Stimulated activated CD8-positive, alpha-beta memory T cell treated with anti-CD3 and anti-CD28 coated beads, Interleukin-4, amount 100 ng/mL, for 1 hour (primary cell): ENCODE measurements around the gene CLINT1.

Source experiments
- DNase-seq, 2 donors: peaks; one replicate each; pipeline ENCODE4 v3.0.0-alpha.2; 2020; ENCODE audit warnings: low read depth in 2 of 2, low spot score in 1 of 2

Gene CLINT1

DNA sequence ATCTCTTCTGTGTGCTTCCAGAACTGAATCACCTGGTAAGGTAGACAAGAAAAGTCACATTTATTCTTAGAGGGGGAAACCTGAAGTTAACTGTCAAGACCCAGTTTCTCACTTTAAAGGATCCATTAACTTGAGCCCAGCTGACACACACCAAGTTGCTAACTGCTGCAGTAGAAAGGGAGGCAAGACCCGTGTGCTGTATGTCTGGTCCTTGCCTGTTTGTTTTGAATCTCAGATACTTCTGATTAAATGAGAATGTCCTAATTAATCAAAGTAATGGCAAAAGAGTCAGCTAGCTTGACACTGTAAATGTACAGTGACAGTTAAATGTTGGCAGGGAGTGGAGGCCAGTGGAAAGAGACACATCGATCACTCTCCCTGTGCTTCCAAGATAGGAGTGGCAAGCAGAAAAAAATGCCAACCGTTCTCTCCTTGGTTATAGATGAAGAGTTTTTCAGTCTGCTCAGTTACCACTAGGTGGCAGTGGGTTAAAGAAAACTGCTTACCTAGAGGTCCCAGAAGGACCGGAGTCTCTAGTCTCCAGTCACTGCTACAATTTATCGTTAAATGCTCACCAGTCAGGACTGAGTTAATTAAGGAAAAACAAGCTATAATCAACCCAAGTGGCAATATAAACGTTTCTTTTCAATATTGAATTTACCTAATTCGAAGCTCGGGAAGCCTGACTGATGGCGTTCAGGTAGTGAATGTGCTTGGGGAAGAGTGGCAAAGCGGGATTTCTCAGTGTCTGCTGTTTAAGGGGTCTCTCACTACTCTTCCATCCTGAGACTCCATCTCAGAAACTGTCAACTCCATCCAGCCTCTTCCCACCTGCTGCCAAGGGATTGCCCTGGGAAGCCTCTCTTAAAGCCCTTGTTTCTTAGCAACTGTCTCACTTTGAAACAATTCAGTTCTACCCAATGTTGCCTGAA, 97.0 kb downstream of the CLINT1 start:
- DNase-seq, result no peak

DNA sequence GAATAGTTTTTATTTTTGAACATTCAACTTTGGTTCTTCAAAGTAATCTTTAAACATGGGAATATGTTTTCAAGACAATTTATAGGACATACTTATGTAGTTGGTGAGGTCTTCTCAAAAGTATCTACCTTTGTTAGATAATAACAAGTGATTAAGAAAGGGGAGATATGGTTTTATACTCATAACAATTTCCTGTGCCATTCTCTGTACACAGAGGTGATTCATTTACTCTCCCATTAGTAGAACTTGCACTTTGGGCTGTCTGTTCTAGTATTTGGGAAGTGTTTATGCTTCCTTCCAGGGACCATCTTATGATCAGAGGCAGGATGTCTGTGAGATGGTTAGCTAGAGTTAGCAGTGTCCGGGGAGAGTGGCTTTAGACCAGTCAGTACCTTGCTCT, 100.2 kb downstream of the CLINT1 start:
- DNase-seq, result no peak

DNA sequence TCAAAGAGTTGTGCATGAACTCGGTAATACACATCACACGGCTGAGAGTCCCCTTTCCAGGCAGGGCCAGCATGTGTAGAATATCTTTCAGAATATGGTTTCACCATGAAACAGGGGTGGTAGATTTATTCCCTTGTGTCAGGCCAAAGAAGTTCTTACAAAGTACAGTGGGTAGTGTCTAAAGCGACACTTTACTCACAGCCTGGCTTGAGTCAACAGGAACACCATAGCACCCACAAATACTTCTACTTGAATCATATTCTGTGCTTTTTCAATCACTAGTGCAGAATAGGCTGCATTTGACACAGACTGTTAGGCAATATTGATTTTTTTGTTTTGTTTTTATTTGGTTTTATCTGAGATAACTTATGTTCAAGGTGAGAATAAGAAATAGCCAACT, 102.8 kb downstream of the CLINT1 start:
- no peak for DNase-seq

DNA sequence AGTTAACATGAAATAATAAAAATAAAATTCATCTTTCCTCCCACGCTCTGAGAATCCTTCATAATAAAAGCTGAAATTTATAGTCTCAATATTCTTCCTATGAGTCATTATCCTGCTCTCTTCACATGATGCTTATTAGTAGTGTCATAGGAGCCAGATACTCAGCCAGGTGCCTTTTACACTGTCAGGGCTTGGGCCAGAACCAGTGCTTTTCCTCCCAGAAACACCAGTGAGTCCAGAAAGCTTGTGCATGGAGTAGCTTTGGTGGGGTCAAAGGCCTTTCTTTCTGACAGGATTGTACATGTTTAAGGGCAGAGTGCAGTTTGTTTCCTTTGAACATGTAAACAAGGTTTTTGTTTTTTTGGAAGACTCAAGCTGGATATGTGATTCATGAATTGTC, 108.6 kb downstream of the CLINT1 start:
- no peak for DNase-seq

DNA sequence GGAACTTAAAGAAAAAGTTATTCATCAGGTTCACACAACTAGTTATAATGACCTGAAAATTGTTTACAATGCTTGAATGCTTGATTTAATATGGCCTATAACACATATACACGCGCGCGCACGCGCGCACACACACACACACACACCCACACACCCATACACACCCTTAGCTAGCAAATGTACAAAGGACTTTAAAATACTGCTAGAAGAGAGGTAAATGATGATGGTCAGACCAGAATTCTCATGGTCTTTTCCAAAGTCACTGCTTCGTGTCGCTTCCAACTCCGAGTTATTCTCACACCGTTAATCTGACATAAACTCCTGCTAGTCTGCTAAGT, 109.5 kb downstream of the CLINT1 start:
- no peak for DNase-seq

DNA sequence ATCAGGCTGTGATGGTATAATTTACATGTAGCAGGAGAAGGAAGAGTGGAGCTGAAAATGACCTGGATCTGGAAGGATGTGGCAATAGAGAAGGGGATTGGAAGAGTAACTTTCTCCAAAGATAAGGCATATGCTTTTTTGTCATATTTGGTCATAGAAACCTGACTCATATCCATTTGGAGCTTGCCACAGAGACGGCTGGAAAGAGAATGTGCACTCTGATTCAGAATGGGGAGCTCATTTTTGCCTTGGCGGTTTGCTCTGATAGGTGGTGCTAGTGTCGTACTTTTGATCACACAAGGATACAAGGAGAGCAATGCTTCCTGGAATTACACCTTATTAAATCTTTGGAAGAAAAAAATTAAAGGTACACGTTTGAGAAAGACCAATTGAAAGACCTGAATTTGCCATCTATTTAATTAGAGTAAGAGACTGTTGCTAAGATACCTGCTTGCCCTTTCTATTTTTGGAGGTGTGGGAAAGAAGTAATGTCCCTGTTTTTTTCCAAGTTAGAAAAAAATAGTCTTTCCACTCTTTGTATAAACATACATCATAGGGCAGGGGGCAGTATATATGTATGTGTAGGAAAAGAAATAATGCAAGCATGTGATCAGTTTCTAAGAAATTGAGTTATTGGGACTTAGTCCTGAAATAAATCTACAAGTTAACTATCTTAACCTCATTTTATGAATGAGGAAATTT, 110.0 kb downstream of the CLINT1 start:
- DNase-seq, result no peak

DNA sequence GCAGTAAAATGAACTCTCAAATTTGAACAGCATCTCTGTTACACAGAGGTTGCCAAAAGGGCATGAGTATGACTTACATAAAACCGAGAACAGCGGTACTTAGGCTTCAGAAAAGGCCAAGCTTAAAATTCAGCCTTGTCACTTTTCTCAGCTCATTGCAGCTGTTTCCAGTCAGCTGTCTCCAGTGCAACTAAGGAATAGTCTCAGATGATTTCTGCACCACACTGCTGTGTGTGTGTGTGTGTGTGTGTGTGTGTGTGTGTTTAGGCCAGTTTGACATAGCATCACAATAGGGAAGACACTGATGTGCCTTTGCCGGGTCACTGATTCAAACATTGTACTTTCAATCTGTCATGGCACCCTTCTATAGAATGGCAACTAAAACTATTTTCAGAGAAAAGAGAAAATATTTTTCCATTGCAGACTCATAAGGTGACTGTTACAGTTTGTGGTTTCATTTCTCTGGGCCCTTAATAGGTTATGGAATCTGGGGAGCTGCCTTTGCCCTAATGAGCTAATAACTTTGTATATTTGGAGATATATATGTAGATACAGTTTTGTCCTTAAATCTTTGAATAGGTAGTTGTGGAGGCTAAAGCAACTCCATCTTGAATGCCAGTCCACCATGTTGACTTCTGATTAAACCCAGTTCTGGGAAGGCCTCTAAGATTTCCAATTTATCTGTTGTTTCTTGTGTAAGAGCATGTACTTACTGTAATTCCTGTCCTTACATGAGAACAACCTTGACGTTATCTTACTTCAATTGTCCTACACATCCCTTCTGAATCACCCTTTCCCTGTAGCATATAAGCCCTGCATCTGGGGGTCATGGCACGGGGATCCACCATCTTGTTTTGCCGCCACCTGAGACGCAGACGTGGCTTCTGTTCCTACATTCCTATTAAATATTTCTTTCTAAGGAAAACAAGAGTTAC, 110.9 kb downstream of the CLINT1 start:
- no peak for DNase-seq

DNA sequence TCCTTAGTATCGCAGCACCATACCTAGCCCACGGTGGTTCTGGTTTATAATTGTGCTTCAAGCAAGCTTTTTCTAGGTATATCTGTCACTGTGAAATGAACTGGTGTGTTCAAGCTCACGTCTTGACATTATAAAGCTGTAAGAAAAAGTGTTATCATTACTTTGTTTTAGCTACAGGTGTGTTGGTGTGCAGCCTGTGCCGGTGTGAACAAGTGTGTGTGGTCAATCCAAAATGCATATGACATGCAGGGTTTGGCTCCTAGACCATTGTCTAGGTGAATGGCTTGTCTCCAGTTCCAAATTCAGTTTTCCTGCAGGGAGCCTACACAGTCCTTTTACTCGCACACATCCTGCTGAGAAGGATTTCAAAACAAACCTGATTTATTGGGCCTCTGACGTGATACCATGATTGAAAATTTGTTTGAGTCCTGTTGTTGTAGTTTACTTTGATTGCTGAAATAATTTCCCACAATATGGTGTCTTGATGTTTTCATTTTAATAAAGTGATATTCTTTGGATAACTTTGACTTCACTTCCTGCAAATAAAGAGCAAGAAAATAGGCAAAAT, 111.7 kb downstream of the CLINT1 start:
- no peak for DNase-seq

DNA sequence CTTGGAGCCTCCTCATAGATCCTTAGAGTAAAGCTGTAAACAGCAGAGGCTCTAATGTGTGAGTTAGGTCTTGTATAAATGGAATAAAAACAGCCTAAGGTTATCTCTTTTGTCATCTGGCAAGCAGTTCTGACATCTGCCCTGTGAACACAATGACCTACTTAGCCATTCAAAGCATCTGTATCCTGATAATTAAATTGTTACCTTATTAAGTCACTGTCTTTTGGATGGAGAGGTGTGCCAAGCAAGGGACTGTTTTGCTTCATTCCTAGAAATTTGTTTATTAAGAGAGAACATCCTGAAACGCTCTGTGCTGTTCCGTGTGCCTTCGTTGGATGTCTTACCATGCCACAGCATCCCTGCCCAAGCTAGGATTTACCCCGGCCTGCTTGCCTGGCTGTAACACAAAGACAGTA, 113.9 kb downstream of the CLINT1 start:
- DNase-seq, result no peak

DNA sequence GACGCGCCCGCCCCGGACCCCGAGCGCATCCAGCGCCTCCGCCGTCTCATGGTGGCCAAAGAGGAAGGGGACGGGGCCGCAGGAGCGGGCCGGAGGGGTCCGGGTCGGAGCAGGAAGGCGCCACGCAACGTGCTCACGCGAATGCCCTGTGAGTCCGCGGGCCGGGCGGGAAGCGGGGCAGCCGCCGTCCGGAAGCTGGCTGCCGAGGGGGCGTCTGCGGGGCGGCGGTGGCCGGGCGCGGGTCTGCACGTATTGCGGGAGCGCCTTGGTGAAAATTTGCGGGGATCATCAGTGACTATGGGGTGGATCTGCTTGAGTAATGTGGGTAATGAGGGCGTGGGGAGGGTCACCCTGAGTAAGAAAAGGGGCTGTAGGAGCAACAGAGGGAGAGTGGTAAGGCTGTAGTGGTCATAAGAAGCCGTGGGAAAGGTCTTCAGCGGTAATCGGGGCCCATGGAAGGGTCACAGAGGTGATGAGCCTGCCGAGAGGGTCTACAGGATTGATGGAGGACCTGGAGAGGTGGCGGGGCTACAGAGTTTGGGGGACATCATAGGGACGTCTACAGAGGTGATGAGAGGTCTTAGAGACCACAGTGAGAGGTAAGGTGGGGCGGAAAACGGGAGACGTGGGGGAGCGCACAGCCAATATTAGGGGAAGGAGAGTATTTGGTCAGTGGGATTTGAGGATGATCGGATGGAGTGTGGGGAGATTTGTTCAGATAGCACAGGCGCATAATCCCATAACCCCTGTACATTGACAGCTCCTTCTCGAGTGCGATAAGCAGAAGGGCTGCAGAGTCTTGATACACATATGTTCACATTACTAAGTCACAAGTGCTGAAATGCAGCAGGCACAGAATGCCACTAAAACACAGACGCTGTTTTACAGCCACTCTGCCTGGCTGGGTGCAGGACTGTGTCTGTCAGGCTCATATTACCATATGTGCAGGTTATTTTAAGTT, 114.6 kb downstream of the CLINT1 start:
- no peak for DNase-seq

DNA sequence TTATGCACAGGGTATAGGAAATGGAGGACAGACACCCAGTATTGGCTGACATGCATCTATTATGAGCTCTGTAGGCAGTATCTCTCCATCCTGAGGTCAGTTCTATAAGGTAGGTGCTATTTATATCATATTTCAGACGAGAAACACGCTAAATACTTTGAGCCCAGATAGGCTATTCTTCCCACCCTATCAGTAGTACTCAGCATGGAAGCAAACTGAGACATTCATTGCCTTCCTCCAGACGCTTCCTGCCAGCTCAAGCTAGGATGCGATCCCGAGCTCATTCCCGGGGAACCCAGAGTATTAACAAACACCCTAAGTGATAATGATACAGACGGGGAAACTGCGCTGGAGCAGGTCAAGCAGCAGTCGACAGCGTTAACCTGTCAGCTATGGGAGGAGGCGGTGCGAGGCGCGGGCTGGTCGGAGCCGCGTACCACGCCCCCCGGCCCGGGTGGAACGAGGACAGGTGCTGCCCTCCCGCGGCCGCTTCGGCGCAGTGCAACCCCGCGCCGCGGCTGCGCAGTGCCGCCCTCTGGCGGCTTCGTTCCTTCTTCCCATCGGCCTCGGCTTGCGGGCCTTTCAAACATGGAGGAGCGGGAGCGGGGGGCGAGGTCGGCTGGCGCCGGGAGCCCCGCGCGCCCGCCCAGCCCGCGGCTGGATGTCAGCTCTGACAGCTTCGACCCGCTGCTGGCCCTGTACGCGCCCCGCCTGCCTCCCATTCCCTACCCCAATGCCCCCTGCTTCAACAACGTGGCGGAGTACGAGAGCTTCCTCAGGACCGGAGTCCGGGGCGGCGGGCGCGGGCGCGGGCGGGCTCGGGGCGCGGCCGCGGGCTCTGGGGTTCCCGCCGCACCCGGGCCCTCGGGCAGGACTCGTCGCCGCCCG, 115.5 kb downstream of the CLINT1 start, which contains the start of gene LSM11:
LSM11 (plus strand) TSS at position 550 of the 888 bp plus-strand sequence; CDS start at position 589, 39 bp downstream.
- peak; percentile 72 to 81 for DNase-seq

DNA sequence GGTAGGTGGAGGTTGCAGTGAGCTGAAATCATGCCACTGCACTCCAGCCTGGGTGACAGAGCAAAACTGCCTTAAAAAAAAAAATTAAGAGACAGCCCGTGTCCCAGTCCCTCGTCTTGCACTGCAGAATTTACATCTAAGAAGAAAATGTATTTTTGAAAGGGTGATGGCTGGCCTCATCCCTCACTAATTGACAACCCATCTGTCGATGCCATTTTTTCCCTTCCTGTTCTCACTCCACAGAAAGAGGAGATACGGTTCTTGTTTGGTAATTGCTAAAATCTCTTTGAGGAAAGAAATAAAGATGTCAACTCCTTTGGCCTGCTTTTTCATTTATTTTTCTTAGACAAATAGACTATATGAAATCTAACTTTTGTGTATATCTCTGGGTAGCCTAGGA, 117.8 kb downstream of the CLINT1 start:
- DNase-seq, result no peak

DNA sequence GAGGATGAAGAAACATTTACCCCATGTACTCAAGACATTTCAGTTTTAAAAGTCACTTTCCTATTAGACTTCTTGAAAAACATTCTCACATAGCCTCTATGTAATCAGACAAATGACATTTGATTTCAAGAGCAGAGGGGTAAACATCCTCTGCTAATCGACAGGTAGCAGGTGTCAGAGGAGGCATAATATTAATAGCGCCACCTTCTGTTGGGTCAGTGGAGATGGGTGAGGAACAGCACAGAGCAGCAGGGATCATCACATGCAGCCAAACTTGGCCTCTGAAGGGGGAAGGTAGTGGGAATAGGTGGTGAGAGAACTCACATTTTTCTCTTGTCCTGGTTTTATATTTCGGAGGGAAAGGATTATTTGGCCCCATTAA, 118.7 kb downstream of the CLINT1 start:
- no peak for DNase-seq

DNA sequence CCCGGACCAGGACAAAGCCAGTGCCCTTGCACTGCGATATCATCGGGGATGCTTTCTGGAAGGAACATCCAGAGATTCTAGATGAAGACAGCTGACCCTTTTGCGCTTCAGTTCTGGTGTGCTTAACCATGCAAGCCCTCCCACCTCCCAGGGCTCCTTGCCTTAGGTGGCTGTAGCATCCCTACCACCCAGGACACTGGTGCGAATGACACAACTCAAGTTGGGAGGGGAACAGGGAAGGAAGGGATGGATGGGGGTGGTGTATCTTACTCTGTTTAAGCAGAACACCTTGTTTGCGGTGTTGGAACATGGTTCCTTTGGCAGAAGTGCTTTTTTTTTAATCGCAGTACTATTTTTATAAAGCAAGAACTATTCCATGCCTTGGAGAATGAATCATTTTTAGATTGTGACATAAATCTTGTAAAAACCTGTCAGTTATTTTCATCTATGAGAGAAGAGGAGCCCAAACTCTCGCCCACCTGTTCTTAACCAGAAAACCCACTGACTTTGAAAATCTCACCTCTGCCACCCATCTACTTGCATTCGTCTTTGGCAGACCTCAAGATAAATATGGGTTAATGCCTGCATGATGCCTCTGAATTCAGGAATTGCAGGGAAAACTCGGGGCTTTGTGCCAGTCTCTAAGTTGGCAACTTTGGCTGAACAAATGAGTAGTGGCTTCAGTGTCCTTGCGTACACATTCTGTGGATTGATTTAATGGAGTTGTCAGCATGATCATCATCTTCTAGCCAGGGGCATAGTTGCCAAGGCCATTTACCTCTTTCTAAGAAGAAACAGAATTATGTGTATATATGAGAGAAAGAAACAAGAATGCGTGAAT, 119.3 kb downstream of the CLINT1 start:
- DNase-seq, result no peak

DNA sequence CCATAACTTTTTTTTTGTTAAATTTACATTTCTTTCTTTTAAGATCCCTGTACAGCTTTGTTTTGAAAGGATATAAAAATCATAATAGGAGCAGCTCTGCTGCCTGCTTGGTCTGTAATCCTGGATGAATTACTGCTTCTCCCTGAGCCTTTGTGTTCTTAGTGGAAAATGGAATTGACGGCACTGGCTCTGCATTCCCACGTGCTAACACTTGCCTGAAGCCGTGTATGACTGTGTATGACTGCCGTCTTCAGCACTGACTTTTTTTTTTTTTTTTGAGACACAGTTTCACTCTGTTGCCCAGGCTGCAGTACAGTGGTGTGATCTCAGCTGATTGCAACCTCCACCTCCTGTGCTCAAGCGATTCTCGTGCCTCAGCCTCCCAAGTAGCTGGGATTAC, 123.0 kb downstream of the CLINT1 start:
- no peak for DNase-seq
